ENCODE results near the gene FIGLA. TPM values are rescaled to one million over a fixed set of nuclear protein-coding genes. Genes with fewer than 3 reads are reported as not detected.

The FIGLA gene
- polyA plus RNA-seq, 1 of the 3 experiments (the other 2 are of a cell fraction), result not detected

- TF ChIP-seq MXI1 (IDR thresholded peaks at IDR 0.05; ENCODE audit: low read depth, low read length), result no peak
- no peak for TF ChIP-seq FOSL2 (IDR thresholded peaks at IDR 0.05; ENCODE audit: borderline replicate concordance, low read depth)
- TF ChIP-seq EZH2phosphoT487 (IDR thresholded peaks at IDR 0.05; ENCODE audit: borderline replicate concordance, low read depth), result no peak
- no peak for TF ChIP-seq MAX (IDR thresholded peaks at IDR 0.05; ENCODE audit: low read depth)
- TF ChIP-seq EP300 (IDR thresholded peaks at IDR 0.05; ENCODE audit: borderline replicate concordance in 1 of 2, low read depth in 1 of 2, low read length in 1 of 2), result no peak
Measured at GRCh38 chr2:70829916-70830315, 39.5 kb upstream of the FIGLA start (continued).

DNA sequence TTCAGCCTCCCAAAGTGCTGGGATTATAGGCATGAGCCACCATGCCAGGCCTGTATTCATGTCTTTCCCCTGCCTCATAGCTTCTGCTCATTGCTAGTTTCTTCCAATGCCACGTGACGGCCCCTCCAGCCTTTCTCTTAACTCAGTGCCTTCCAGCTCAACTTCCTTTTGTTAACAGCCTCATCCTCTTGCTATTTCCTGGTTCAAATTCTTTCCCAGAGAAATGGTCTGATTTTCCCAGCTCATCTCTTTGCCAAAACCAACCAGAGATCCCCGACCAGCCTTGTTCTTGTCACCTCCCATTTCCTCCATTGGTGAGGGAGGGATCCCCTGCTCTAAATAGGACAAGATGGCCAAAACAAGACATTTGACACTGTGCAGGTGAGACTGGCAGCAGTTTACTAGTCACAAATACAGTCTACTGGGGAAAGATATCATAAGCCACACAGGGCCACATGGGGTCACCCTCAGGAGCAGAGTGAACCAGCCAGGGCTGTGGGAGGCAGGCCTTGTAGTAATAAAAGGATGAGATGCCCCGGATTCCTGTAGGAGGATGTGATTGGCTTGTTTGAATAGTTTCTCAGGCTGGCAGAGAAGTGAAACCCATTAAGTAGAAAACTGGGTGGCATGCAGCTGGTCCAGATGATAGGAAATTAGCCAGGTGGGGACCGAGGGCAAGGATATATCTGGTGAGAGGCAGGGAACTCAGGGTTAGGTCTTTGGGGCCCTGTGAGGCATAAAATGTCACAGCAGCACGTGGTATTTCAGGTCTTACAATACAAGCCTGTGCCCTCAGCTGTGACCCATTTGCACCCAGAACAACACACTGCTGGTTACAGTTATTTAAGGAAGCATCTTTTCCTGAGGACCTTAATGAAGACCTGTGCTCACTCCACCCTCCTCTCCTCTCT is 38.7 kb upstream of the FIGLA start:
- WGBS (ENCODE audit: low lambda C conversion rate), result 37% methylated on average over 6 of the region's 6 CpGs
- Histone ChIP-seq H3K27ac (ENCODE audit: low read depth in 2 of 2, low read length in 1 of 2) (no peak overlapping the region; a peak in 1 of 4 replicates), H4K20me1 (ENCODE audit: insufficient read depth) (no peaks in the 10 kb centered on the region), H3K27me3 (ENCODE audit: insufficient read depth) (no peaks in the 10 kb centered on the region), H3K4me3 (ENCODE audit: low read depth in 2 of 2, low read length in 1 of 2) (no peak overlapping the region), H3K79me2 (ENCODE audit: insufficient read depth) (no peaks in the 10 kb centered on the region), H3K36me3 (replicated peaks in 1 of 2; ENCODE audit: control insufficient read depth in 1 of 2, insufficient read depth in 2 of 2, low read length in 1 of 2) (no peaks in the 10 kb centered on the region), H3K9me3 (no peaks in the 10 kb centered on the region), H3K9ac (no peak overlapping the region), H3K9me2 (no peaks in the 10 kb centered on the region), H3K4me2 (peak overlapping the region; percentile 11; the same call in 1 of the 2 replicates), H3K4me1 (ENCODE audit: control insufficient read depth in 1 of 2, insufficient read depth in 2 of 2, low read depth in 1 of 2, low read length in 1 of 2) (no peaks in the 10 kb centered on the region), H3F3A (replicated peaks; ENCODE audit: insufficient read depth) (no peaks in the 10 kb centered on the region), H2AFZ (ENCODE audit: low read depth) (peak overlapping the region; percentile 56; the same call in 1 of the 2 replicates)
- no peak for DNase-seq
- CTCF ChIA-PET, result interaction anchor here (0.7 to 1.7 kb wide), 5 partner anchors 32 to 184 kb away, joined by 3 to 7 read pairs (median 3); partner anchors contain the start of gene FIGLA
- TF ChIP-seq YY1 (IDR thresholded peaks at IDR 0.05; ENCODE audit: low read depth) (no peak), RFX5 (IDR thresholded peaks at IDR 0.05; ENCODE audit: low read length) (no peak), EP300 (IDR thresholded peaks at IDR 0.05; ENCODE audit: borderline replicate concordance in 1 of 2, low read depth in 1 of 2, low read length in 1 of 2) (no peak), MXI1 (IDR thresholded peaks at IDR 0.05; ENCODE audit: low read depth, low read length) (no peak)
- TF ChIP-seq, protein P1, sequence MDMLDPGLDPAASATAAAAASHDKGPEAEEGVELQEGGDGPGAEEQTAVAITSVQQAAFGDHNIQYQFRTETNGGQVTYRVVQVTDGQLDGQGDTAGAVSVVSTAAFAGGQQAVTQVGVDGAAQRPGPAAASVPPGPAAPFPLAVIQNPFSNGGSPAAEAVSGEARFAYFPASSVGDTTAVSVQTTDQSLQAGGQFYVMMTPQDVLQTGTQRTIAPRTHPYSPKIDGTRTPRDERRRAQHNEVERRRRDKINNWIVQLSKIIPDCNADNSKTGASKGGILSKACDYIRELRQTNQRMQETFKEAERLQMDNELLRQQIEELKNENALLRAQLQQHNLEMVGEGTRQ (IDR thresholded peaks at IDR 0.05; ENCODE audit: borderline replicate concordance, low read depth, low read length), result no peak
- POLR2A ChIA-PET, result no interaction called here

DNA sequence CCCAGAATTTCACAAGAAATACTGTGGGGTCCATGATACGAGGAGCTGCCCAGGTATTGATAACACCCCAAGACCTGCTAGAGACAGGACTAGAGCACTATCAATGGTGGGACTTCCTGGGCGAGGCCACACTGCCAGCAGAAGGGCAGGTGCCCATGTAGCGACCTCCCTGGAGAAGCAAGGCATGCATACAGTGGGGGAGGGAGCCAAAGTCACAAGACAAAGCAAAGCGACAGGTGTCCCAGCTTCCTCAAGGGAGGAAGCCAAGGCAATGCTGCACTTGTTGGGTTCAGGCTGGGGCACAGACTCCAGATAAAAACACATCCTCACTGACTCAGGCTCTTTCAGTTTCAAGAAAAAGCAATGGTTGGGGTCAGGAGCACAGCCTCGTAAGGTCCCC is 37.7 kb upstream of the FIGLA start:
- TF ChIP-seq TAF1 (IDR thresholded peaks at IDR 0.05; ENCODE audit: borderline replicate concordance, low read depth, low read length) (no peak), TEAD4 (IDR thresholded peaks at IDR 0.05; ENCODE audit: borderline replicate concordance, insufficient read depth) (no peak), GATA2 (CRISPR knock-in tag; IDR thresholded peaks at IDR 0.05) (no peak), SMC3 (IDR thresholded peaks at IDR 0.05; ENCODE audit: low read depth, low read length) (no peak), RFX5 (IDR thresholded peaks at IDR 0.05; ENCODE audit: low read length) (no peak)
- TF ChIP-seq, protein P2, sequence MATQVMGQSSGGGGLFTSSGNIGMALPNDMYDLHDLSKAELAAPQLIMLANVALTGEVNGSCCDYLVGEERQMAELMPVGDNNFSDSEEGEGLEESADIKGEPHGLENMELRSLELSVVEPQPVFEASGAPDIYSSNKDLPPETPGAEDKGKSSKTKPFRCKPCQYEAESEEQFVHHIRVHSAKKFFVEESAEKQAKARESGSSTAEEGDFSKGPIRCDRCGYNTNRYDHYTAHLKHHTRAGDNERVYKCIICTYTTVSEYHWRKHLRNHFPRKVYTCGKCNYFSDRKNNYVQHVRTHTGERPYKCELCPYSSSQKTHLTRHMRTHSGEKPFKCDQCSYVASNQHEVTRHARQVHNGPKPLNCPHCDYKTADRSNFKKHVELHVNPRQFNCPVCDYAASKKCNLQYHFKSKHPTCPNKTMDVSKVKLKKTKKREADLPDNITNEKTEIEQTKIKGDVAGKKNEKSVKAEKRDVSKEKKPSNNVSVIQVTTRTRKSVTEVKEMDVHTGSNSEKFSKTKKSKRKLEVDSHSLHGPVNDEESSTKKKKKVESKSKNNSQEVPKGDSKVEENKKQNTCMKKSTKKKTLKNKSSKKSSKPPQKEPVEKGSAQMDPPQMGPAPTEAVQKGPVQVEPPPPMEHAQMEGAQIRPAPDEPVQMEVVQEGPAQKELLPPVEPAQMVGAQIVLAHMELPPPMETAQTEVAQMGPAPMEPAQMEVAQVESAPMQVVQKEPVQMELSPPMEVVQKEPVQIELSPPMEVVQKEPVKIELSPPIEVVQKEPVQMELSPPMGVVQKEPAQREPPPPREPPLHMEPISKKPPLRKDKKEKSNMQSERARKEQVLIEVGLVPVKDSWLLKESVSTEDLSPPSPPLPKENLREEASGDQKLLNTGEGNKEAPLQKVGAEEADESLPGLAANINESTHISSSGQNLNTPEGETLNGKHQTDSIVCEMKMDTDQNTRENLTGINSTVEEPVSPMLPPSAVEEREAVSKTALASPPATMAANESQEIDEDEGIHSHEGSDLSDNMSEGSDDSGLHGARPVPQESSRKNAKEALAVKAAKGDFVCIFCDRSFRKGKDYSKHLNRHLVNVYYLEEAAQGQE (IDR thresholded peaks at IDR 0.05; ENCODE audit: low read depth, low read length), result no peak
- H3F3A ChIP-seq (replicated peaks; ENCODE audit: insufficient read depth), result no peaks in the 10 kb centered on the region
- H3K4me1 ChIP-seq (ENCODE audit: control insufficient read depth in 1 of 2, insufficient read depth in 2 of 2, low read depth in 1 of 2, low read length in 1 of 2), result no peaks in the 10 kb centered on the region
- no peaks in the 10 kb centered on the region for H3K79me2 ChIP-seq (ENCODE audit: insufficient read depth)
- no peaks in the 10 kb centered on the region for H3K9me2 ChIP-seq
- H3K27me3 ChIP-seq (ENCODE audit: insufficient read depth), result no peaks in the 10 kb centered on the region
- DNase-seq, result no peak
- no peaks in the 10 kb centered on the region for H3K9me3 ChIP-seq
- 53% methylated on average over 5 of the region's 5 CpGs for WGBS (ENCODE audit: low lambda C conversion rate)
- H3K4me2 ChIP-seq, result no peak overlapping the region
- CTCF ChIA-PET, result no interaction called here
- H3K4me3 ChIP-seq (ENCODE audit: low read depth in 2 of 2, low read length in 1 of 2), result no peak overlapping the region
- no peaks in the 10 kb centered on the region for H4K20me1 ChIP-seq (ENCODE audit: insufficient read depth)
- POLR2A ChIA-PET, result no interaction called here
- H2AFZ ChIP-seq (ENCODE audit: low read depth), result no peak overlapping the region
- no peaks in the 10 kb centered on the region for H3K36me3 ChIP-seq (replicated peaks in 1 of 2; ENCODE audit: control insufficient read depth in 1 of 2, insufficient read depth in 2 of 2, low read length in 1 of 2)
- no peak overlapping the region for H3K9ac ChIP-seq
- H3K27ac ChIP-seq (ENCODE audit: low read depth in 2 of 2, low read length in 1 of 2), result no peak overlapping the region

Measured in SK-N-SH (cell line).